SK-N-SH (cell line): ENCODE results near the gene P2RY8. TPM values are rescaled to one million over a fixed set of nuclear protein-coding genes. Genes with fewer than 3 reads are reported as not detected.
"Not testable (repeated sequence)": the region's sequence is repeated elsewhere in the genome, so short reads cannot be mapped to it uniquely, and the experiment has no call there.

Experiments used
- CTCF ChIA-PET: fragments of 300-600, 350-600 bp; formaldehyde crosslinking; extraction: SDS; loops from one replicate; lab custom pipeline; 2021; lab: Yijun Ruan, JAX
- POLR2A ChIA-PET: fragments of 350-600 bp; sonication (Branson Sonifier 250); formaldehyde crosslinking; extraction: SDS; loops from one replicate; lab custom pipeline; 2020; ENCODE audit warnings: antibody characterized with exemption, inconsistent platforms; lab: Yijun Ruan, JAX
- DNase-seq: peaks from one replicate; pipeline ENCODE4 v3.0.0; 2012
- H2AFZ ChIP-seq: fragments of 200-600 bp; sonication (generic); 2 replicates; pipeline ENCODE4 v1.8.1; 2016; ENCODE audit warnings: antibody characterized with exemption, mild to moderate bottlenecking, low read depth
- H3F3A ChIP-seq: fragments of 200-600 bp; sonication (generic); replicated peaks from 2 replicates; pipeline ENCODE3; 2016; ENCODE audit warnings: antibody characterized with exemption, mild to moderate bottlenecking; ENCODE audit not compliant: insufficient read depth
- H3K27ac ChIP-seq, 2 experiments: fragments of 200-500 bp in 1 of 2; fragments of 200-600 bp in 1 of 2; sonication (Bioruptor generic) in 1 of 2; sonication (generic), shearing (Covaris generic) in 1 of 2; 2 replicates each; pipeline versions ENCODE4 v1.5.1 to v1.6.1; 2014 to 2016; ENCODE audit warnings: low read depth in 2 of 2, inconsistent platforms in 1 of 2, low read length in 1 of 2, mild to moderate bottlenecking in 1 of 2, mixed read lengths in 1 of 2
- H3K27me3 ChIP-seq: fragments of 200-600 bp; sonication (generic), shearing (Covaris generic); 2 replicates; pipeline ENCODE4 v1.6.1; 2016; ENCODE audit warnings: mixed run types; ENCODE audit not compliant: insufficient read depth
- H3K36me3 ChIP-seq, 2 experiments: fragments of 200-500 bp in 1 of 2; fragments of 200-600 bp in 1 of 2; sonication (Bioruptor generic) in 1 of 2; sonication (generic) in 1 of 2; replicated peaks in 1 of 2; 2 replicates each; pipeline versions ENCODE3 to v1.5.1; 2014 to 2016; ENCODE audit warnings: low read length in 1 of 2, mild to moderate bottlenecking in 1 of 2; ENCODE audit not compliant: insufficient read depth in 2 of 2, control insufficient read depth in 1 of 2
- H3K4me1 ChIP-seq, 2 experiments: fragments of 200-500 bp in 1 of 2; fragments of 200-600 bp in 1 of 2; sonication (Bioruptor generic) in 1 of 2; sonication (generic), shearing (Covaris generic) in 1 of 2; 2 replicates each; pipeline versions ENCODE4 v1.5.1 to v1.6.1; 2014 to 2016; ENCODE audit warnings: low read depth in 1 of 2, low read length in 1 of 2, mixed run types in 1 of 2; ENCODE audit not compliant: insufficient read depth in 2 of 2, control insufficient read depth in 1 of 2
- H3K4me2 ChIP-seq: fragments of 200-600 bp; sonication (generic), shearing (Covaris generic); 2 replicates; pipeline ENCODE4 v1.6.1; 2017; ENCODE audit warnings: mixed run types
- H3K4me3 ChIP-seq, 2 experiments: fragments of 200-500 bp in 1 of 2; fragments of 200-600 bp in 1 of 2; sonication (Bioruptor generic) in 1 of 2; sonication (generic), shearing (Covaris generic) in 1 of 2; 2 replicates each; pipeline versions ENCODE4 v1.5.1 to v1.8.1; 2014 to 2016; ENCODE audit warnings: low read depth in 2 of 2, inconsistent platforms in 1 of 2, low read length in 1 of 2, mild to moderate bottlenecking in 1 of 2, mixed read lengths in 1 of 2, moderate library complexity in 1 of 2
- H3K79me2 ChIP-seq: fragments of 200-600 bp; sonication (generic); 2 replicates; pipeline ENCODE4 v1.8.1; 2017; ENCODE audit warnings: mild to moderate bottlenecking; ENCODE audit not compliant: insufficient read depth
- H3K9ac ChIP-seq: fragments of 200-600 bp; sonication (generic); 2 replicates; pipeline ENCODE4 v1.6.1; 2017; ENCODE audit warnings: mixed run types
- H3K9me2 ChIP-seq: fragments of 200-600 bp; sonication (generic); 2 replicates; pipeline ENCODE4 v1.6.1; 2017; ENCODE audit warnings: mixed run types
- H3K9me3 ChIP-seq: fragments of 200-600 bp; sonication (generic); 2 replicates; pipeline ENCODE4 v1.6.1; 2017; ENCODE audit warnings: mixed run types, mild to moderate bottlenecking, moderate library complexity
- H4K20me1 ChIP-seq: fragments of 200-600 bp; sonication (generic); 2 replicates; pipeline ENCODE4 v1.6.1; 2017; ENCODE audit warnings: mild to moderate bottlenecking, mixed run types; ENCODE audit not compliant: insufficient read depth
- EZH2phosphoT487 ChIP-seq: fragments of 200-600 bp; sonication (generic); IDR thresholded peaks from 2 replicates; pipeline ENCODE4 v1.6.1; 2017; ENCODE audit warnings: low read depth, mixed run types, mild to moderate bottlenecking, antibody characterized with exemption, moderate library complexity, borderline replicate concordance
- FOXJ3 ChIP-seq: sonication (generic); formaldehyde crosslinking; IDR thresholded peaks from 2 replicates; pipeline ENCODE4 v1.5.1; 2020; ENCODE audit warnings: mild to moderate bottlenecking, missing genetic modification reagents
- MXI1 ChIP-seq: IDR thresholded peaks from 2 replicates; pipeline ENCODE4 v1.6.1; 2012; ENCODE audit warnings: mild to moderate bottlenecking, low read depth, low read length, improper control_type of control experiment
- NRF1 ChIP-seq: IDR thresholded peaks from 2 replicates; pipeline ENCODE4 v1.6.1; 2012; ENCODE audit warnings: low read depth, mild to moderate bottlenecking, low read length
- REST ChIP-seq: IDR thresholded peaks from 2 replicates; pipeline ENCODE4 v1.6.1; 2012; ENCODE audit warnings: mild to moderate bottlenecking, low read depth, low read length, moderate library complexity
- RFX5 ChIP-seq: IDR thresholded peaks from 2 replicates; pipeline ENCODE4 v1.6.1; 2012; ENCODE audit warnings: mild to moderate bottlenecking, improper control_type of control experiment, low read length
- SIN3A ChIP-seq: IDR thresholded peaks from 2 replicates; pipeline ENCODE4 v1.6.1; 2012; ENCODE audit warnings: low read depth, mild to moderate bottlenecking, low read length, moderate library complexity, borderline replicate concordance
- YY1 ChIP-seq: IDR thresholded peaks from 2 replicates; pipeline ENCODE4 v1.4.0; 2012; ENCODE audit warnings: low read depth, mild to moderate bottlenecking
- WGBS: methylation state at CpG from one replicate; pipeline ENCODE4 v1.1.6; 2017; ENCODE audit warnings: low lambda C conversion rate; 5-methylcytosine and 5-hydroxymethylcytosine counted together
- polyA plus RNA-seq, 3 experiments: library from polyadenylated mRNA; depleted of rRNA; stranded (reverse); fragments of >200 nt; gene quantifications; 2 replicates each; pipeline ENCODE4 v1.2.3, GENCODE V29; 2012

P2RY8 gene
- polyA plus RNA-seq, 1 of the 3 experiments (the other 2 are of a cell fraction): 0.08 TPM

- H3K4me1 ChIP-seq: no peaks in the 10 kb centered on the region
- no peak overlapping the region for H3K9ac ChIP-seq
- H3K4me3 ChIP-seq: no peak overlapping the region
- no peaks in the 10 kb centered on the region for H4K20me1 ChIP-seq
- no peaks in the 10 kb centered on the region for H3K9me3 ChIP-seq
- H3K9me2 ChIP-seq: no peaks in the 10 kb centered on the region
- CTCF ChIA-PET: no interaction called here
- peaks cover 44% of the 10 kb centered on the region for H3K27me3 ChIP-seq
- no peaks in the 10 kb centered on the region for H3F3A ChIP-seq
- no peak overlapping the region for H2AFZ ChIP-seq
- H3K36me3 ChIP-seq: no peaks in the 10 kb centered on the region
- POLR2A ChIA-PET: no interaction called here
- no peak for DNase-seq
- H3K4me2 ChIP-seq: no peak overlapping the region
- H3K79me2 ChIP-seq: no peaks in the 10 kb centered on the region
- WGBS: 43% methylated on average over 13 of the region's 13 CpGs
- no peak overlapping the region for H3K27ac ChIP-seq
- no peak for TF ChIP-seq SIN3A
- TF ChIP-seq EZH2phosphoT487: no peak
- no peak for TF ChIP-seq NRF1
- TF ChIP-seq REST: no peak
- TF ChIP-seq YY1: no peak
- no peak for TF ChIP-seq RFX5
- TF ChIP-seq MXI1: no peak
- TF ChIP-seq FOXJ3 (CRISPR knock-in tag): no peak
These were observed 21.9 kb upstream of the P2RY8 start for GRCh38 chrX:1558761-1559468.

- POLR2A ChIA-PET, H4K20me1 ChIP-seq, H3K4me1 ChIP-seq, H3K27ac ChIP-seq, H3K4me3 ChIP-seq, H2AFZ ChIP-seq, H3K79me2 ChIP-seq, DNase-seq, H3K4me2 ChIP-seq, H3K9ac ChIP-seq, H3F3A ChIP-seq, H3K9me3 ChIP-seq, CTCF ChIA-PET, H3K36me3 ChIP-seq, H3K9me2 ChIP-seq: not testable (repeated sequence)
- peaks cover 48% of the 10 kb centered on the region for H3K27me3 ChIP-seq
These were observed 20.5 kb upstream of the P2RY8 start for GRCh38 chrX:1557442-1557841.
